Skeletal muscle satellite cell (primary cell): ENCODE data around the gene MCC.

Experiments used
- H3K27me3 ChIP-seq: 2 replicates; pipeline ENCODE4 v1.7.0; 2013; ENCODE audit warnings: low read length; ENCODE audit not compliant: control insufficient read depth, insufficient read depth
- H3K36me3 ChIP-seq: 2 replicates; pipeline ENCODE4 v1.7.0; 2013; ENCODE audit warnings: mild to moderate bottlenecking, control low read depth, low read length; ENCODE audit not compliant: insufficient read depth
- H3K4me1 ChIP-seq: 2 replicates; pipeline ENCODE4 v1.7.0; 2013; ENCODE audit warnings: low read length; ENCODE audit not compliant: control insufficient read depth, insufficient read depth
- H3K4me2 ChIP-seq: 2 replicates; pipeline ENCODE4 v1.7.0; 2013; ENCODE audit warnings: mild to moderate bottlenecking, low read length
- H3K4me3 ChIP-seq: 2 replicates; pipeline ENCODE4 v1.7.0; 2013; ENCODE audit warnings: low read length
- H3K9ac ChIP-seq: 2 replicates; pipeline ENCODE4 v1.7.0; 2013; ENCODE audit warnings: mild to moderate bottlenecking, low read depth, low read length, moderate library complexity
- H3K9me3 ChIP-seq: replicated peaks from 2 replicates; pipeline ENCODE4 v1.7.0; 2013; ENCODE audit warnings: mild to moderate bottlenecking, control low read depth, low read length

Gene MCC

DNA sequence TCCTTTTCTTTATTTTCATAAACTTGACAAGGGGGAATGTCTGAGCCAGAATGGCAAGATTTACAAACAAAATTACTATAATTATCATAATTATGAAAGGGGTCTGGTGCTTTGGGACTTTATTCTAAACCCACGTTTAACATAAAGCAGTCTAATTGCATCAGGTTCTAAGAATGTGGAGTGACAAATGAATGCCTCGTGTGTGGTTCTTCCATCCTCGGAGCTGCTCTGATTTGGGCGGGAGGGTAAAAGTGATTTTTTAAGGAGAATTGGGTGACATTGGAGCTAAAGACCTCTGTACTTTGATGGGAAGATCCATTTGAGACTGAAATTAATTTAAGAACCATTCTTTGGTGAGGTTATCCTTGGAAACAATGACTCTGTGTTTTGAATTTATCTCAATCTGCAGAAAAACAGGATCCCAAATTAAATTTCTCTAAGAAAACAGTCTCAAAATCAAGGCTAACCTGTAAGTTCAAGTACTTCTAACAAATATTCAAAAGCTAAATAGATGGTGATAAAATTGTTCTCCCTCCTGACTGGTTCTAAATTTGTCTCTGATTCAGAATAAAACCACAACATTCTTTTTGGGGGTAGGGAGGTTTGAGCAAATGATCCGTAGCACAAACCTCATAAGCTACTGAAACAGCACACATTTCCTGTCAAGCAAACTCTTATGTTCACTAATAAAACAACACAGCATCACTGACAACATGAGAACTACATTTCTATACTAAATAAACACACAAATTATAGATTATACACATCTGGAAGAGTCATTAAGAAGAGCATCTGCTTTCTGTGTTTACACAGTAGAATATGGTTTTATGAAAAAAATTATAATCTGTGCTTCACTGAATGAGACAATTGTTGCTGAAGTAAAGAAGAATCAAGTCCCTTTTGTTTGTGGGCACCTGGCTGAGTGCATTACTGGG lies 426.1 kb downstream of the MCC start:
- Histone ChIP-seq H3K4me1 (peaks cover 44% of the 10 kb centered on the region), H3K4me2 (peak overlapping the region; percentile 58), H3K36me3 (no peaks in the 10 kb centered on the region), H3K4me3 (peak overlapping the region; percentile 18), H3K9ac (peak overlapping the region; percentile 48), H3K27me3 (no peaks in the 10 kb centered on the region), H3K9me3 (no peaks in the 10 kb centered on the region)

DNA sequence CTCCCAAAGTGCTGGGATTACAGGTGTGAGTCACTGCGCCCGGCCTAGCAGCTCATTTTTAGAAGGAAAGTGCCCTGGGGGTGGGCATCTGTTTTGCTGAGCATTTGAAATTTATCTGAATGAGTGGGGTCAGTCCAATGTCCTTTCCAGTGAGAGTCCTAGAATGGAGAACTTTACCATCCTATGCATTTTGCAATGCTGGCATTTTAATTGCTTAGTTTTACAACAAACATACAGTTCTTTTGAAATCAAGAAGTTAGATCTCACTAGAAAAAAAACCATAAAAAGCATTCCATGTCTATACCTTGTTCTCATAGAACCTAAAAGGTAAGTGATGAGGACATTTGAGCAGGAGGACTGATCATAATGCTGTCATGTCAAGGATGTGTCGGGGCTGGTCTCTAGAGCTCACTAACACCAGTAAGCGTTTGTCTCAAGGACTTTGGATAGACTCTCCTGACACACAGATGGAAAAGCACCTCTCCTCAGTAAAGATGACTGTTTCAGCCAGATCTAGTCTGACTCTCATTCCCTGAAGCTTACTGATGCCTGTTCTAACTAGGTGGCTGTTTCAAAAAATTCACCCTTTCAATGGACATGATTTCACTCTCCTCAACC lies 427.7 kb downstream of the MCC start:
- no peaks in the 10 kb centered on the region for H3K9me3 ChIP-seq
- H3K4me2 ChIP-seq = no peak overlapping the region
- no peaks in the 10 kb centered on the region for H3K36me3 ChIP-seq
- peaks cover 44% of the 10 kb centered on the region for H3K4me1 ChIP-seq
- no peak overlapping the region for H3K4me3 ChIP-seq
- H3K27me3 ChIP-seq = no peaks in the 10 kb centered on the region
- no peak overlapping the region for H3K9ac ChIP-seq

DNA sequence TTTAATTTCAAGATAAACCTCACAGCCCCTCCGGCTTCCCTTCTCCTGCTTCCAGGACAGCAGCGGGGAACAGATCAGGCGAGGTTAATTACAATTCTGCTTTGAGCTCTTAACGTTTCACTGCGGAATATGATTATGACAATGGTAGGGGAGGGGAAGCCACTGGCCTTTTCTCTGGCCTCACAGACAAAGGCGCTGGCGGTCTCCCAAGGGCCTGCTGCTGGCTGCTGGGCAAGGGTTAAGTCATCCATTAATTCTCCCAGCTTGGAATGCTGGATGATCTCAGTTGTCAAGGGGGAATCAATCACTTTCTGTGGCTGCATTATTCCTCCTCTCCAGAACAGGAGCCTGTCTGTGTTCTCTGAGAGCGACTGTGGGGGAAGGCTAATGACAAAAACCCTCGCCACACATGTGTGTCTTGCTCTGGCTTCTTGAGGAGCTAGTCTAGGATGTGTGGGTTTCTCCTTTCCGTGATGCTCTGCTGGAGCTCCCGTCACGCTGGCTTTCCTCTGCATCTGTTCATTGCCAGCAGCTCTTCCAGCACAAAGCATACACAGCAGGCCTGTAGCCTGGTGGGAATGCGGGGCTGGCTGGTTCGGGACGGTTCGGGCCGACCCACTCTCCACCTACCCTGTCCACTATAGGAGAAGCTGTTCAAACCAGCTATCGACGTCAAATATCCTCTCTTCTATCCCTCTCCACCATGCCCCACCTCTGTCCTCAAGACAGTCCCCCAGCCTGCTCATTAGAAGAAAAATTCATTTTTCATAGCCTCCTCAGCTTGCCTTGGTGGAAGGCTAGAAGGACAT lies 428.8 kb downstream of the MCC start:
- peak overlapping the region; percentile 44 for H3K9ac ChIP-seq
- H3K4me2 ChIP-seq = peak overlapping the region; percentile 44
- no peaks in the 10 kb centered on the region for H3K36me3 ChIP-seq
- H3K4me1 ChIP-seq = peaks cover 44% of the 10 kb centered on the region
- H3K4me3 ChIP-seq = no peak overlapping the region
- H3K9me3 ChIP-seq = no peaks in the 10 kb centered on the region
- no peaks in the 10 kb centered on the region for H3K27me3 ChIP-seq

DNA sequence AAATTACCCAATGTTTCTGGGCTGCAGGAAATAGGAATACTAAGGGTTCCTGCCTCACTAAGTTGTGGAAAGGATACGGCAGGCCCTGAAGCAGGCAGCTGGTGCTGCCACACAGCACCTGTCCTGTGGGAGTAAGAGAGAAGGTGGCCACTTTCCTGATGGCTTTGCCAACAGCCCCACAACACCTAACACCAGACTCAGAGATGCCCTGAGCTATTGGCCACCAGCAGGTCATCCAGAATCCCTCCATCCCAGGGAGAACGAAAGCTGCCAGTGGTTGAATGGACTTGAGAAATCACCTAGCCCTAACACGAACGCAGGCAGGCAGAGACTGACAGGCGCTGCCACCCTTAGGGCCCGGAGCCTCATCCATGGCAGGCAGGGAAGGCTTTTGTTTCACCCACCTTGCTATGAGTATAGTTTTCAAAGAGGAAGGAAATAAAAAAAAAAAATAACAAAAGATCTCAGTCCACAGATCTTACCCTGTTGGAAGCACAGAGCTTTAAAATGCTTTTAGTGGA lies 429.5 kb downstream of the MCC start:
- peak overlapping the region; percentile 44 for H3K9ac ChIP-seq
- H3K36me3 ChIP-seq = no peaks in the 10 kb centered on the region
- H3K4me1 ChIP-seq = peaks cover 38% of the 10 kb centered on the region
- no peak overlapping the region for H3K4me3 ChIP-seq
- no peaks in the 10 kb centered on the region for H3K27me3 ChIP-seq
- H3K4me2 ChIP-seq = no peak overlapping the region
- no peaks in the 10 kb centered on the region for H3K9me3 ChIP-seq

DNA sequence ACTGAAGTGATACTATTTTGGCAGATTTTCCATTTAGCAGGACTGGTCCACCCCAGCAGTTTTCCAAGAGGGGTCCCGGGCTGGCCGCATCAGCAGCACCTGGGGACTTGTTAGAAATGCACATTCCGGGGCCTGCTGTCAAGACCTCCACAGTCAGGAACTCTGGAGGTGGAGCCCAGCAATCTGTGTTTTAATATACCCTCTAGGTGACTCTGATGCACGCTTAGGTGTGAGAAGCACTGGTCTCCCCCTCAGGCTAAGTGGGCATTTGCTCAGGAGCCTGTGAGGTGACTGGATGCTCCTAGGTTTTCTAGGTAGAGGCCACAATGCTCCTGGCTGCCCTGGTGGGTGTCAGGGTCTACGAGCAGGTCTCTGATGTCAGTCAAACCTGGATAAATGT lies 430.0 kb downstream of the MCC start:
- H3K4me2 ChIP-seq = no peak overlapping the region
- H3K4me1 ChIP-seq = peaks cover 35% of the 10 kb centered on the region
- H3K36me3 ChIP-seq = no peaks in the 10 kb centered on the region
- H3K9ac ChIP-seq = no peak overlapping the region
- H3K9me3 ChIP-seq = no peaks in the 10 kb centered on the region
- H3K27me3 ChIP-seq = no peaks in the 10 kb centered on the region
- no peak overlapping the region for H3K4me3 ChIP-seq

DNA sequence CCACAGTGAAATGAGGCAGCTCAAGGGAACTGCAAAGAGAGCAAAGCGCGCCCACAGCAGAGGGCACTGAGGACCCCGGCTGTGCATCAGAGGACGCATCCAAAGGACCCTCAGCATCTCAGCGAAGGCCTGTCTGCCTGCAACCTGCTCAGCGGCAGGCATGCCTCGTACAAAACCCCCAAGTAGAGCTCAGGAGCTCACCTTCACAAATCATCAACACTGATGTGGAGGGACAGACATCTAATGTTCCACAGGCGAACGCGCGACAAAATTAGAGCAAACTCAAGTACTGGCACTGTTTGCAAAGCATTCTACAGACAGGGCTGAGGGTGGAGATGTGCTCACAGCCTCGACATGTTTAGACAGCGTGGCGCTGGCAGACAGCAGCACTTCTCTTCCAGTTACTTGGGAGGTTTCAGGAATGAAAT lies 430.7 kb downstream of the MCC start:
- Histone ChIP-seq H3K9me3 (no peaks in the 10 kb centered on the region), H3K27me3 (no peaks in the 10 kb centered on the region), H3K4me2 (no peak overlapping the region), H3K9ac (no peak overlapping the region), H3K4me1 (peaks cover 31% of the 10 kb centered on the region), H3K4me3 (no peak overlapping the region), H3K36me3 (no peaks in the 10 kb centered on the region)

DNA sequence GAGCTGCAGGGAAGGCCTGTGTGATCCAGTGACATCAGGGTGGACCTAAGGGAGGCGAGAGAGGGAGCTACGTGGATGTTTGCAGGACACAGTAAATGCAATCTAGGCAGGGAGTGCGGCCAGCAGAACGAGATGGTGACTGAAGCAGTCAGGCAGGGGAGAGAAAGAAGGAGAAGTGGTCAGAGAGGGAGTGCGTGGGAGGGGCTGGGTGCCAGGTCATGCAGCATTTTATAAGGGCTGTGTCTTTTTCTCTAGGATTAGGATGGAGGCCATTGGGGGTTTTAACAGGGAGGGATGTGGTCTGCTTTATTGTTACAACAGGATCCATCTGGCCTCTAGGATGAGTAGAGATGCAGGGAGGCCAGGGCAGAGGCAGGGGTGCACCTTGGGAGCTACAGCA lies 431.3 kb downstream of the MCC start:
- H3K27me3 ChIP-seq = no peaks in the 10 kb centered on the region
- H3K4me3 ChIP-seq = no peak overlapping the region
- H3K4me2 ChIP-seq = no peak overlapping the region
- peaks cover 33% of the 10 kb centered on the region for H3K4me1 ChIP-seq
- no peaks in the 10 kb centered on the region for H3K36me3 ChIP-seq
- H3K9me3 ChIP-seq = no peaks in the 10 kb centered on the region
- H3K9ac ChIP-seq = no peak overlapping the region

DNA sequence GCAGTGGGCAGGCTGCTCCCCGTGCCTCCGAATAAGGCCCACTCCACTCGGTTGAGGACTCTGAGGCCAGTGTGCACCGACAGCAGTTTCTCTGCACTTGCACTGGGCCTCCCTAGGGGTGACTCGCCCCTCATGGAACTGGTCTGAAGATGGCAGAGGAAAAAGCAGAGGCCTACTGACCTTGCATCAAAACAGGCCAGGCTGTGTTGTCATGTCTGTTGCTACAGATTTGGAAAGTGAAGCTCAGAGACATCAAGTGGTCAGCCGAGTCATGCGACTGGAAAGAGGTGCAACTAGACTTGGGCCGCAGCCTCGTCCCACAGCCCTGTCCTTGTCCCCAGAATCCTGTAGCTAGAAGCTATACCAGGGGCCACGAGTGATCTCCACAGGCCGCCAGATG lies 433.4 kb downstream of the MCC start:
- Histone ChIP-seq H3K4me3 (no peak overlapping the region), H3K9me3 (no peaks in the 10 kb centered on the region), H3K9ac (no peak overlapping the region), H3K4me1 (peaks cover 42% of the 10 kb centered on the region), H3K27me3 (no peaks in the 10 kb centered on the region), H3K4me2 (no peak overlapping the region), H3K36me3 (no peaks in the 10 kb centered on the region)

DNA sequence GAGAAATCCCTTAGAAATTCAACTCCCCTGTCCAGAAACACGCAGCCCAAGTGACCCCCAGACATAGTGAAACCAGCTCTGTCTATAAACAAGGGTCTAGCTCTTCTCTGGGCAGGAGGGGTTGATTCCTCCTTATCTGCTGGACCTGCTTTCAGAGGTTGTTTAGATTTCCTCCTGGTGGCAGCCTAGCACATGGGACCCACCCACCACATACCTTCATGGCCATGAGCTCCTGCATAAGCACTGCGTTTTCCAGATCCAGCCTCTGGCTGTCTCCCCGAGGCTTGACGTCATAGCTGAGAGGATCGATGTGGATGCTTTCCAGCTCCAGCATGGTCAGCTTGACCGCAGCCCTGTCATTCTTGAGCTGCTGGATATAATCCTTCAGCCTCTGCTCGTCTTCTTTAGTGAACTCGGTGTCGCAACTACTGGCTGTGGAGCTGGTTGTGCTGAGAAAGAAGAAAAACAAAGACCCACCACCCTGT lies 434.7 kb downstream of the MCC start:
- no peaks in the 10 kb centered on the region for H3K27me3 ChIP-seq
- H3K9me3 ChIP-seq = no peaks in the 10 kb centered on the region
- H3K4me3 ChIP-seq = no peak overlapping the region
- peaks cover 30% of the 10 kb centered on the region for H3K4me1 ChIP-seq
- no peak overlapping the region for H3K9ac ChIP-seq
- peaks cover 6% of the 10 kb centered on the region for H3K36me3 ChIP-seq
- H3K4me2 ChIP-seq = no peak overlapping the region

DNA sequence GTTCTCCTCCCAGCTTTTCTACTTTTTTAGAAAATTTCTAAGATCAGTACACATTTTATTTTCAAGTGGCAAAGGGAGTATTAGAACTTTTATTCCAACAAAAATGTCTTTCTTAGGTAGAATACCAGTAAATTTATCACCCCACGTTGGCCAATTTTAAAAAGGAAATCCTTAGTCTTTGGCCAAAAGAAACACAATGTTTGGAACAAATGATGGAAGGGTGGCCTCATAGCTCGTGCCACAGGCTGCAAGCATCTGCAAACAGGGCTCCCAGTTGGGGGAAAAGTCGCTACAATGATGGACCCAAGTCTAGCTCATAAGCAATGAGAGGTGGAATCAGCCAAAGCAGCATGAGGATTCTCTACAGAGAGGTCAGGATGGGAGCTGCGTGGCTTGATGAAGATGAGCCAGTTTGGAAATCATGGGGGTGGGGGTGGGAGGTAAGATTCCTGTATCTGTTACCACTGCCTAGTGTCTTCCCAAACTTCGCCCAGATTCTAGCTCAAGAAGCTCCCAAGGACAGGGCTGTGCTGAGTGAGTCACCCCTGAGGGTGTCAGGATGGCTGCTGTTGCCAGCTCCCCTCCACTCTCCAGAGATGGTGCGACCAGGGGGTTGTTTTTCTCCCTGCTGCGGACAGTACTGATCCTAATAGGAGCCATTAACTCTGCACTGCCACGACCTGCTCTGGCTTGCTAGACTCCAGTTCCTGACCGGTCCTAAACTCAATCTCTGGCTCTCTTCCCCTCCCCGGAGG lies 436.0 kb downstream of the MCC start:
- Histone ChIP-seq H3K4me3 (no peak overlapping the region), H3K4me2 (no peak overlapping the region), H3K36me3 (peaks cover 6% of the 10 kb centered on the region), H3K4me1 (peaks cover 36% of the 10 kb centered on the region), H3K9me3 (no peaks in the 10 kb centered on the region), H3K9ac (no peak overlapping the region), H3K27me3 (no peaks in the 10 kb centered on the region)
